ENCODE data around the gene TMEM263. TPM values are rescaled to one million over a fixed set of nuclear protein-coding genes. Genes with fewer than 3 reads are reported as not detected.

The TMEM263 gene
- total and polyA plus RNA-seq, 2 donors (not counting 3 experiments of a cell fraction or from before 2014, with no cell fraction given) = 22.5 to 72.5 TPM

DNA sequence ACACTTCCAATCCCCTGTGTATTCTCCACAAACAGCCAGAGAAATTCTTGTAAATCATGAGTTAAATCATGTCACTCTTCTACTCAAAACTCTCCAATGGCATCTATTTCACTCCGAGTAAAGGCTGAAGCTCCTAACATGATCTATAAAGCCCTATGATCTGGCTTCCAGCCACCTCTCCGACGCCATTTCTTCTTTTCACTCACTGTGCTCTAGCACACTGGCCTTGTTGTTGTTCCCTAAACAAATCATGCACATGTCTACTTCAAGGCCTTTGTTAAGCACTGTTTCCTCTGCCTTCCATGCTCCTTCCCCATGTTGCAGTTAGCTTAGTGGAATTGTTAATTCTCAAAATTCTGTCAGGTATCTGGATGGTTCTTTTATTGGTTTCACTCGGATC, 61.3 kb downstream of the TMEM263 start:
- no peaks in the 10 kb centered on the region for H4K20me1 ChIP-seq (replicated peaks; ENCODE audit: control insufficient read depth, extremely low read depth, insufficient read depth, low read length)
- ChIA-PET CTCF (no interaction called here), POLR2A (no interaction called here)
- BruUV-seq (replicated peaks) = no TSS peak
- no peak overlapping the region for H2AFZ ChIP-seq (ENCODE audit: low read depth, low read length)
- no peak overlapping the region for H3K9ac ChIP-seq (replicated peaks; ENCODE audit: extremely low read depth, insufficient read depth, low read length)
- no peak overlapping the region for H3K27ac ChIP-seq (ENCODE audit: insufficient read depth, low read depth, low read length)
- H3K4me2 ChIP-seq (ENCODE audit: insufficient read depth, low read length) = no peak overlapping the region
- H3K79me2 ChIP-seq (ENCODE audit: control insufficient read depth, insufficient read depth, low read length) = no peaks in the 10 kb centered on the region
- no peaks in the 10 kb centered on the region for H3K9me1 ChIP-seq (replicated peaks; ENCODE audit: control insufficient read depth, extremely low read depth, insufficient read depth, low read length)
- H3K27me3 ChIP-seq (ENCODE audit: control insufficient read depth in 2 of 2, insufficient read depth in 2 of 2, low read length in 2 of 2) = no peaks in the 10 kb centered on the region
- FAIRE-seq = no peak
- no peak for TF ChIP-seq MAX (IDR thresholded peaks at IDR 0.05; ENCODE audit: insufficient read depth, insufficient read length)
- TF ChIP-seq POLR2AphosphoS5 (IDR thresholded peaks at IDR 0.05; ENCODE audit: insufficient read depth, low read depth, low read length) = no peak
- TF ChIP-seq, protein P1, sequence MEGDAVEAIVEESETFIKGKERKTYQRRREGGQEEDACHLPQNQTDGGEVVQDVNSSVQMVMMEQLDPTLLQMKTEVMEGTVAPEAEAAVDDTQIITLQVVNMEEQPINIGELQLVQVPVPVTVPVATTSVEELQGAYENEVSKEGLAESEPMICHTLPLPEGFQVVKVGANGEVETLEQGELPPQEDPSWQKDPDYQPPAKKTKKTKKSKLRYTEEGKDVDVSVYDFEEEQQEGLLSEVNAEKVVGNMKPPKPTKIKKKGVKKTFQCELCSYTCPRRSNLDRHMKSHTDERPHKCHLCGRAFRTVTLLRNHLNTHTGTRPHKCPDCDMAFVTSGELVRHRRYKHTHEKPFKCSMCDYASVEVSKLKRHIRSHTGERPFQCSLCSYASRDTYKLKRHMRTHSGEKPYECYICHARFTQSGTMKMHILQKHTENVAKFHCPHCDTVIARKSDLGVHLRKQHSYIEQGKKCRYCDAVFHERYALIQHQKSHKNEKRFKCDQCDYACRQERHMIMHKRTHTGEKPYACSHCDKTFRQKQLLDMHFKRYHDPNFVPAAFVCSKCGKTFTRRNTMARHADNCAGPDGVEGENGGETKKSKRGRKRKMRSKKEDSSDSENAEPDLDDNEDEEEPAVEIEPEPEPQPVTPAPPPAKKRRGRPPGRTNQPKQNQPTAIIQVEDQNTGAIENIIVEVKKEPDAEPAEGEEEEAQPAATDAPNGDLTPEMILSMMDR (IDR thresholded peaks at IDR 0.05; ENCODE audit: extremely low read depth in 1 of 2, insufficient read depth in 1 of 2, low read depth in 1 of 2, low read length in 2 of 2) = no peak
- TF ChIP-seq FOS (IDR thresholded peaks at IDR 0.05; ENCODE audit: borderline replicate concordance, insufficient read depth, low read length) = no peak
- no peak for TF ChIP-seq JUN (IDR thresholded peaks at IDR 0.05; ENCODE audit: borderline replicate concordance, insufficient read depth, insufficient read length, low read depth)
- no peak for TF ChIP-seq POLR2A (IDR thresholded peaks at IDR 0.05; ENCODE audit: low read depth, low read length)
- TF ChIP-seq MYC (IDR thresholded peaks at IDR 0.05; ENCODE audit: low read depth, low read length) = no peak
- no peak for TF ChIP-seq EZH2 (IDR thresholded peaks at IDR 0.05; ENCODE audit: borderline replicate concordance, low read depth, low read length, severe bottlenecking)
- no peak for TF ChIP-seq GATA2 (IDR thresholded peaks at IDR 0.05; ENCODE audit: insufficient read depth, insufficient read length, low read depth, low read length)
- dilution Hi-C loops (cut with MboI; ENCODE audit: extremely low pct_ligation_motif_present, low sequenced_read_pairs) (no loop called here), intact Hi-C loops (cut with micrococcal nuclease) (no loop called here)
- no peak overlapping the region for H3K4me3 ChIP-seq (replicated peaks in 1 of 3; ENCODE audit: insufficient read depth in 1 of 3, low read depth in 1 of 3, low read length in 3 of 3)
- H3K9me3 ChIP-seq (replicated peaks; ENCODE audit: control insufficient read depth, insufficient read depth, low read length) = no peaks in the 10 kb centered on the region
- no peak for DNase-seq (ENCODE audit: low read depth, low spot score)
- no peaks in the 10 kb centered on the region for H3K36me3 ChIP-seq (ENCODE audit: control insufficient read depth in 2 of 2, extremely low read depth in 1 of 2, insufficient read depth in 2 of 2, low read length in 2 of 2)
- no peaks in the 10 kb centered on the region for H3K4me1 ChIP-seq (ENCODE audit: control insufficient read depth, extremely low read depth, insufficient read depth, low read length)
